HG03175 (cell line): ENCODE data around the gene EIF3J.

Source experiments
- ATAC-seq: cut with Tn5 transposase; IDR thresholded peaks from one replicate; pipeline ENCODE4 v1.9.1; 2021; ENCODE audit warnings: mild to moderate bottlenecking, moderate library complexity; ENCODE audit not compliant: unreplicated experiment

The EIF3J gene

DNA sequence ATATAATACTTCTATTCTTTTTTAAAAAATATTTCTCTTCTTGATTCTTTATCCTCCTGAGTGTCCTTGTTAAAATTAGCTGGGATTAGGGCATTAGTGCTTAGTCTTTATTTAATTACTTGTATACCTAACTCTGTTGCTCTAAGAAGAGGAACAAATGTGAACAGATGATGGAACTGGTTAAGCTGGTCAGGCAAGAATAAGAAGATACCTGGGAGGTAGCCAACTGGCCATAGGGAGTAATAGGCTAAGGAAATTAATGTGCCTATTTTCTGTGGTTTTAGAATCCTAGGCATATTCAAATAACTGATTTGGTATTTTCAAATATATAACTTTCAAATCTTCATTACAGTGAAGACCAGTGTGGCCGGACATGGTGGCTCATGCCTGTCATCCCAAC lies 54.4 kb downstream of the EIF3J start:
- no peak for ATAC-seq

DNA sequence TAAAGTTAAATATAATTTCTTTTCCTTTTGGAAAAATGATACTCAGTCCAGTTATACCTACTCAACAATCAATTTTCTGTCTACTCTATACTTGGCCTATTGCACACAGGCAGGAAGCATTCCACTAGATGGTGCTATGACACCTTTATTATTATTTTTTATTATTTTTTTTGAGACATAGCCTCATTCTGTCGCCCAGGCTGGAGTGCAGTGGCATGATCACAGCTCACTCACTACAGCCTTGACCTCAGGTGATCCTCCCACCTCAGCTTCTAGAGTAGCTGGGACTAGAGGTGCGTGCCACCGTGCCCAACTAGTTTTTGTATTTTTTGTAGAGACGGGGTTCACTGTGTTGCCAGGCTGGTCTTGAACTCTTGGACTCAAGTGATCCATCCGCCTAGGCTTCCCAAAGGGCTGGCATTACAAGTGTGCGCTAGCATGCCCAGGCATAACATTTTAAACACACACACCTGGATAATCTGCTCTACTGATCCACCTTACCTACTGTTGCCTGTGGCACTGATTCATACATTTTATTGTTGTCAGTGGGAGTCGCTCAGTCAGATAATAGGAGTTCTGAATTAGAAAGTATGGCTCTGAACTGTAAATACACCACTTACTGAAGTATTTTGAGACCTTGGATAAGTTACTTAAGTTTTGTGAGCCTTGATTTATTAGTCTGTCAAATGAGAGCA lies 56.2 kb downstream of the EIF3J start:
- no peak for ATAC-seq

DNA sequence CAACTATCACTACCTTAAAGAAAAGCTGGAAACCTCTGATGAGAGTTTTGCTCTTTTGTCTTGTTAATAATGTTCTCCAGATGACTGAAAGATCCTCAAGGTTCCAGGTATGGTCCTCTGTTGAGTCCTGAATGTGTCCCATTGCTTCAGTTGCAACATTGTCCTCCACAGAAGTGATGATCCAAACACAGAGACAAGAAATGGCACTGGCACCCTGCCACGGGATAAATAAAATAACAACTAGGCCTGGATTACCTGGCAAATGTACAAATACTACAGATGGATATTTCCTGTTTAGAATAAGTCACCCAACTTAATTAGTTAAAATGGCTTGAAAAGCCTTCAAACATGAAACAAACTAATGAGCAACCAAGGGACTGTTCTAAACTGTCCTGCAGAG lies 58.3 kb downstream of the EIF3J start:
- no peak for ATAC-seq

DNA sequence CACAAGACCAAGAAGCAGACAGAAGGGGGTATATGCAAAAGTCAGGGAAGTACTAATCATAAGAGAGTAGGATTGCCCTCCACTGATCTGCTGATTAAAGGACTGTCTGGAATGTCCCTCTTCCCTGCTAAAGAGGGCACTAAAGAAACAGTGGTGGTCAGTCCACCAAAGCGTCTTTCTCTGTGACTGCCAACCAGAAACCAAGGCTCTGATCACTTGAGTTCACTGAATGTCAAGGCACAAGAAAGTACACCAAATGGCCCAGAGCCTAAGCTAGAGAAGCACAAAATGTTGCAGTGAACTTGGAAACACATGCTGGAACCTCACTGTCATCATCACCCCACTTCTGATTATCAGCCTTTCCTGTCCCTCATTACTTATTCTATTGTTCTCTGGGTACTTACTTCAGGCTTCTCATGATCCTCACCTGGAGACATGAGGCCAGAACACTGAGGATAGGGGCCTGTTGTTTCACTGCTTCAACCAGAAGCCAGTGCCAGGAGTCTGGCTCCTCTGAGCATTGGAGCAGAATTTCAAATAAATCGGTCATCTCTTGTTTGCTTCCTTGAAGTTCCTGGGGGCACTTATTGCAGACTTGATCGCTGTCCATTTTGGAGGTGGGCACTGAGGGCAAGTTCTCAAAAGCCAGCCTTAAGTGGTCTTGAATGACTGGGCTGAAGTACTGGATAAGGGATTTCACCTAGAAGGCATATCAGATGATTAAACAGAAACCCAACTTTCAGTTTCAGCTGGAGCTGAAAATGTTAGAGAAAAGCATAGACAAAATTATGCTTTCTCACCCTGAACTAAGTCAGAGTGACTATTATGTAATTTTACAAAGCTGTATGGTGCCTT lies 58.9 kb downstream of the EIF3J start:
- ATAC-seq, result no peak

DNA sequence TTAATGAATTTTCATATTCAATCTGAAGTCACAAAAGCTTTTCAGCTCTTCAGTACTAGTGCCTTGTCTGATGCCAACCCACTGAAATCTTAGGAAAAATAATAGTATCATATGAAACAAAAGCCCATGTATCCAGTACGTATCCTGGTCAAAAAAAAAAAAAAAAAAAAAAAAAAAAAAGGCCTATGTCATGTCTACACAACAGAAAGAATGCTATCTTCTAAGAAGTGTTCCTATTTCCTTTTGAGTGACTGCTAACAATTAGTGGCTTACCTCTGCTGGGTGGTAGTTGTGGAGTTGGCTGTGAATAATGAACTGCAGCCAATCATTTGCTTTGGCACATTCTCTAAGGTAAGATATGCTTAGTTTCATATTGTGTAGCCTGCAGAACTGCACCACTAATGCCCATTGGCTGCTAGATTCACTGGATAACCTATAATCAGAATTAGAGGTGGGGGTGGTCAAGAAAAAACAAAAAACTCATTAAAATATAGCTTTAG lies 59.6 kb downstream of the EIF3J start:
- ATAC-seq, result no peak

DNA sequence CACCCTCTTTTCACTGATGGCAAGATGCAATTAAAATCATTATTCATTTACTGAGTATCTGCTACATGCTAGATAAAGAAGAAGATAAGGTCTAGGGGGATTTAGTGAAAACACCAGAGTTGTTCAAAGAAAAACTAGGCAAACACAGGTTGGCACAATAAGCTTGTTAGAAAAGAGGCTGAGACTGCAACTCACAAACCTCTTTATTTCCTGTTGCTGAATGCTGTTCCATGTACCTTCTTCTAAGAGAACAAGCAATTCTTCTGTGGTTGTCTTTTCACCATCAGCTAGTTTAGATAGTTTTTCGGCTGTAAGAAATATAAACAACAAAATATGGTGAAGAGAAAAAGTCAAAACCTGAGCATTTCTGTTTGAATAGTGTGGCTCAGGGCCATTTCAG lies 61.1 kb downstream of the EIF3J start:
- ATAC-seq, result no peak

DNA sequence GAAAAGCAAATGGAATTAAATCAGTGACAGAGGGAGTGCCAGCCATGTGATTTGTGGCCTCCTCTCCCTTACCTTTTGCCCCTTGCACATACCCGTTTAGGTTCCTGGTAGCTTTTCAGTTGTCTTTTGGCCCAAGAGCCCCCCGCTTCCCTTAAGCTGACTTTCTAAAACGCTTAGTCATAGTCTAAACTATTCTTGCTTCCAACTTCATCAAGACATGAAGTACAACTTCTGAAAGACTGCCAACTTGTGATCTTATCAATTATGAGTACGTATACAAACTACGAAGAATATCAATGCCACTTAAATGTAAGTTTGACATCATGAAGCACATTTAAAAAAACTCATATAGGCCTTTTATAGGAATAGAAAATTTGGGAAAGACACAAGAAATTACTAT lies 61.9 kb downstream of the EIF3J start:
- ATAC-seq, result no peak

DNA sequence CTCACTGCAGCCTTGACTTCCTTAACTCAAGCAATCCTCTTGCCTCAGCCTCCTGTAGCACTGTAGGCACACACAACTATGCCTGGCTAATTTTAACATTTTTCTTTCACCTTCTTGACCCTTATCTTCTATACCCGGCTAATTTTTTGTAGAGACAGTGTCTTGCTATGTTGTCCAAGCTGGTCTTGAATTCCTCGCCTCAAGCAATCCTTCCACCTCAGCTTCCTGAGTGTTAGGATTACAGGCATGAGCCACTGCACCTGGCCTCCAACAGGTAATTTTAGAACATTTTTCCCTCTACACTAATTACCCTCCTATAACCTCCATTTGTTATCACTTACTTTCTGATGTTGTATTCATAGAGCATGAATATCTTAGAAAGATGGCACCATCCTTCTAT lies 66.2 kb downstream of the EIF3J start:
- no peak for ATAC-seq

DNA sequence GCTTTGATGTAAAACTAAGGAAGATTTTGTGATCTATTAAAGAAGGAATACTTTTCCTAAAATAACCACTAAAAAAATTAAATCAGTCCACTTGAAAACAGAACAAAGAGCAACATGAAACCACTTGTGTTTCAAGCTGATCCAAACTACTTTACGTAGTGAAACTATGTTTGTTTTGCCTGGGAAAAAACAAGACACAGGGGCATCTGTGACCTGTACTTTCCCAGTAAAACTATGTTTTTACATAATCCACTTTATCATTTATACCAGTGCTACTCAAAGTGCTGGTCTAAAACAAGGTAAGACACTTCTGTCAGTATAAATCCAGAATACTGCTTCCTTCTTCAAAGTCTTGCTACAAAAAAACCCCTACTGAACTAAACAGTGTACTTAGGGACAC lies 69.8 kb downstream of the EIF3J start:
- no peak for ATAC-seq
